HG03159 (cell line): ENCODE measurements around the gene CAP2.
"Not testable (repeated sequence)": the region's sequence is repeated elsewhere in the genome, so short reads cannot be mapped to it uniquely, and the experiment has no call there.

Source experiments
- ATAC-seq: cut with Tn5 transposase; IDR thresholded peaks from one replicate; pipeline ENCODE4 v1.9.1; 2021; ENCODE audit warnings: mild to moderate bottlenecking, moderate library complexity; ENCODE audit not compliant: unreplicated experiment

The CAP2 gene

DNA sequence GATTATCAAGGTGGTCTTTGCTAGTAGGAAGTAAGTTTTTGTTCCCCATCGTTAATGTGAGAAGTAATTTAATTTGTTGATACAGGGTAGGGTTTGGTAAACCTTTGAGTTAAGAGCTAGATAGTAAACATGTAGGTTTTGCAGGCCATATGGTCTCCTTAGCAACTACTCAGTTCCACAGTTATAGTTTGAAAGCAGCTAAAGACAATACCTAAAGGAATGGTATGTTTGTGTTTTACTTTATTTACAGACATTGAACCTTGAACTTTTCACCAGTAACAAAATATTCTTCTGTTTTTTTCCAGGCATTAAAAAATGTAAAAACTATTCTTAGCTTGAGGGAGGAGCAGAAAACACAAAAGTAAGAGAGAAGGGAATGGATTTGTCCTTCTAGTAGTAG, 1.7 kb downstream of the CAP2 start:
- ATAC-seq, result no peak

- no peak for ATAC-seq
Observed at GRCh38 chr6:17396256-17396655, 2.9 kb downstream of the CAP2 start.

DNA sequence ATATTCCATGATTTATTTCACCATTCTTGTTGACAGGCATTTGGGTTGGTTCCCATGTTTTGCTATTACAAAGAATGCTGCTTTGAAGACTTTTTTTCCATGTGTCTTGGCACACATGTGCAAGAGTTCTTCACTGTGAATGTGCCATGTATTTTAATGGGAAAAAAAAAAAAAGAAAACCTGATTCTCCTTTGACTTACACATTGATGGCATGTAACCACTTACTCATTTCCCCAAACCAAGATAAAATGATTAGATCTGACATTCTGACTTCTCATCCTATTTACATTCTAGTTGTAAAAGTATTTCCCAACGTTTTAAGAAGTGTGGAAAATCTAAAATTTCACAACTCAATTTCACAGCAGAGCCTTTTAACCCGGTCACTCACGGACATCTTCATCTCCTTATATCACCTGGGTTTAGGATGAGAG, 4.4 kb downstream of the CAP2 start:
- no peak for ATAC-seq

DNA sequence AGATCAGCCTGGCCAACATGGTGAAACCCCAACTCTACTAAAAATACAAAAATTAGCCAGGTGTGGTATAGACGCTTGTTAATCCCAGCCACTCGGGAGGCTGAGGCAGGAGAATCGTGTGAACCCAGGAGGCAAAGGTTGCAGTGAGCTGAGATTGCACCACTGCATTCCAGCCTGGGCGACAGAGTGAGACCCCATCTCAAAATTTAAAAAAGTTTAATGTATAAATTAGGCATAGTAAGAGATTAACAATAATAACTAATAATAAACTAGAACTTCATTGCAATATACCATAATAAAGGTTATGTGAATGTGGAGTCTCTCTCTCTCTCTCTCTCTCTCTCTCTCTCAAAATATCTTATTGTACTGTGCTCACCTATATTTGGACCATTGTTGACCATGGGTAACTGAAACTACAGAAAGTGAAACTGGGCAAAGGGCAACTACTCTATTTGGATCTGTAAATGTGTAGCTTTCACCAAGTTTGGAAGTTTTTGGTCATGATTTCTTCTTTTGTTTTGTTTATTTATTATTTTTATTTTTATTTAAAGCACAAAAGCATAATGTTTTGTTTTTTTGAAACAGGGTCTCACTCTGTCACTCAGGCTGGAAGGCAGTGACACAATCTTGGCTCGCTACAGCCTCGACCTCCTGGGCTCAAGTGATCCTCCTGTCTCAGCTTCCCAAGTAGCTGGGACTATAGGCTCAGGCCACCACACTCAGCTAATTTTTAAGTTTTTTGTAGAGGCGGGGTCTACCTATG, 12.0 kb downstream of the CAP2 start:
- not testable (repeated sequence) for ATAC-seq

DNA sequence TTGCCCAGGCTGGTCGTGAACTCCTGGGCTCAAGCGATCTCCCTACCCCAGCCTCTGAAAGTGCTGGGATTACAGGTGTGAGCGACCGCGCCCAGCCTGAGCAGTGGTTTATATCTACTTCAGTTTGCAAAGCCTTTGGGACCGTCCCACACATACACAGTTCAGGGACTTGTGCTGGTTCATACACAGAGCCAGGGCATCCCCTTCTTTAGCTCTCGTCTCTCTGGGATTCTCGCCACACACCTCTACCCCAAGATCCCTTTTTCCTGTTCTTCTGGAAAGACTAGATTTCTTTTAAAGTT, 12.5 kb downstream of the CAP2 start:
- no peak for ATAC-seq

DNA sequence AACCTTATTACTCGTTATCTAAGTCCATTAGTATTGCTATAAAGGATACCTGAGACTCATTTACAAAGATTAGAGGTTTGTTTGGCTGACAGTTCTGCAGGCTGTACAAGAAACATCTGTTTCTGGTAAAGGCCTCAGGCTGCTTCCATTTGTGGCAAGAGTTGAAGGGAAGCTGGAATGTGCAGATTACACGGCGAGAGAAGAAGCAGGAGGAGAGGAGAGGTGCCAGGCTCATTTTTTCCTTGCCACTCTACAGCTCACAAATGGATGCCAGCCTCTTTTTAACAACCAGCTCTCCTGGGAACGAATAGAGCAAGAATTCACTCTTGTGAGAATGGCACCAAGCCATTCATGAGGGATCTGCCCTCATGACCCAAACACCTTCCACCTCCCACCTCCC, 14.7 kb downstream of the CAP2 start:
- no peak for ATAC-seq

DNA sequence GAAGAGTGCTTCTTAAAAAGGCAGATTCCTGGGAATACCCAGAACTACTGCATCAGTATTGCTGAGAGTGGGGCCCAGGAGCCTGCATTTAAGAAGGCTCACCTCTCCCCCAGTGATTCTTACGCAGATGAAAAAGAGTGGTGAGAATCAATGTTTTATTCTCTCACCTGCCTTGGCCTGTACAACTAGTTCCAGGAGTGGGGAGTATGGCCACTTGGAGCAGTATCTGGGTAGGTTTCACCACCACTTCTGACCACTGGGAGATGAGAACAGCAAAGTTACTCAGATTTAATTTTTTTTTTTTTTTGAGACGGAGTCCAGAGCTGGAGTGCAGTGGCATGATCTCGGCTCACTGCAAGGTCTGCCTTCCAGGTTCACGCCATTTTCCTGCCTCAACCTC, 16.9 kb downstream of the CAP2 start:
- no peak for ATAC-seq

DNA sequence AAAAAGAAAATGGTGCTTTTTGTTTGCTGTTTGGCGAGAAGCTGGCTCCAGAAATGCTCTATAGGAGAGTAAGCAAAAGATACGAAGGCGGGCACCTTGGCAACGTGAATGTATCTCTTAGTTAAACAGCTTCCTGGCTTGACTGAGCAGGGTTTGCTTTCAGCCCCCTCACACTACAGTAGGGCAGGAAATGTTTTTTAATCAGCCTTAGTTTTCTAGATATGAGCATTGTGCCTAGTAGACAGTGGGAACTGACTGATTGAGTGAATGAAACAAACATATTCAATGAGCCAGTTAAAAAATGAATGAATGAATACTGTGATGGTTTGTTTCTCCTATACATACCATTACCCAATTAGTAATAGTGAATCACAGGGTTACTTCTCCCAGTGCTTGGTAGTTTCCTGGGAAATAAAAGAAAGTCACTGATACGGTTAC, 19.9 kb downstream of the CAP2 start:
- ATAC-seq, result no peak

GRCh38 chr6:17414395-17414794, 21.0 kb downstream of the CAP2 start:
- not testable (repeated sequence) for ATAC-seq

GRCh38 chr6:17415321-17415720, 21.9 kb downstream of the CAP2 start:
- no peak for ATAC-seq

- ATAC-seq, result no peak
Observed at GRCh38 chr6:17416806-17417205, 23.4 kb downstream of the CAP2 start.

- ATAC-seq, result no peak
Observed at GRCh38 chr6:17417817-17418216, 24.4 kb downstream of the CAP2 start.

DNA sequence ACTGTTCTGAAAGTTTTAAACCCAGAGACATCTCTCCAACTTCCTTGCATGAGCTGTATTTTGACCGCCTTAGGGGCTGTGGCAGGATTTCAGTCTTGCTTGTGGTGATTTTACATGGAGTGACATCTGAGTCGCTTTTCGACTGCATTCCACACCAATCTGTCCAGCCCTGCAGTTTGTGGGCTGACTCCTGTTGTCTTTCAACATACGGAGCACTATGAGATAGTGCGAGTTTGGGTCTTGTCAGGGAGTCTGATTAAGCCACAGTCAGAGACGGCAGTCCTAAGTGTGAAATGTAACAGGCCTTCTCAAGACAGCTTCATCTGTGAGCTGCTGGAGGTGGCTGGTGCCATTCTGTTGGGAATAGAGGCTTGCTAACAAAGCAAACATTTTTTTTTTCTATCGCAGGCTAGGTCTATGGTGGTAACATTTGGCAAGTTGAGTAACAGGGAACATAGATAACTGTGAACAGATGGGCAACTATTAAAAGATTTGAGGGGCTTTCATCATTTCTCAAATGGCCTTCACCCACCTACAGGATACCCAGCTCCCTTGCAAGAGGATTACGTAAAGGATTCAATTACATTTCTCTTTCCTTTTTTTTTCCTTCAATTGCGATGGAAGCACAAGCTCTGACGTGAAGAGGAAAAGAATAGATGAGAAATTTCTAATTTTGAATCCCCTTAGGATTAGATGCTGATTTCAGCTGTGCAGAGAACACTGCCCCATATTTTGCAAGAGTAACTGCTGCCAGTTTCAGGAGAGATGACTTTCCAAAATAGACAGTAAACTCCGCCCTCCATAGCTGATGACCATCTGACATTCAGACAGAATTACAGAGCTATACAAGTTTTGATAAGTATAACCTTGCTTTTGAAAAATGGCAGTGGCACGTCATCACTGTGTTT, 25.1 kb downstream of the CAP2 start:
- no peak for ATAC-seq

- no peak for ATAC-seq
Observed at GRCh38 chr6:17419189-17419575, 25.8 kb downstream of the CAP2 start.

DNA sequence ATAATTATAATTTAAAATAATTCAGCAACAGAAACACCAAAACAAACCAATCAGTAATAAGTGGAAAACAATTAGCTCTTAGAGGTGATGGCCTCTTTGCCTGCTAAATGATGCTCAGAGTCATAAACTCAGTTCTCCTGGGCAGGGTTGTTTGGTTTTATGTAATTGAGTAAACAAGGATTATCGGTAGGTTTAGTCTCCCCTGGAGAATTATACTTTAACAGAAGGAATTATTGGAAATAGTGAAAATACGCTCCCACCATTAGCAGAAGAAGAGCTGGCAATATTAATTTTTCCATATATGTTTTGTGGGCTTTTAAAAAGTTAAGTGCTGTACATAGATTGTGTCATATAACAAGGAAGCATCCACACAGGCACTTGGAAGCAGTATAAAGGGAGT, 27.0 kb downstream of the CAP2 start:
- ATAC-seq, result no peak

DNA sequence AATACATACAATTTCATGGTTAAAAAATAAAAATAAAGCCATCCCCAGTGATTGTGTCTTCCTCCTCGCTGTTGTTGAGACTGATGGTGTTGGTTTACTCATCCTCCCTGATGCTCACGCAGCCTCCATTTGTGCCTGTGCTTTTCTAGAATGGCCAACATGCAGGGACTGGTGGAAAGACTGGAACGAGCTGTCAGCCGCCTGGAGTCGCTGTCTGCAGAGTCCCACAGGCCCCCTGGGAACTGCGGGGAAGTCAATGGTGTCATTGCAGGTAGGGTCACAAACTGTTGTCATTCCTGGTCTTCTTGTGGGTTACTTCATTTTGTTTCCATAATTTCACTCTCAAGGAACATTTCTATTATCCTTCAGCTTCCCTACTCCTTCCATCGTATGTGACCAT, 28.0 kb downstream of the CAP2 start:
- no peak for ATAC-seq

DNA sequence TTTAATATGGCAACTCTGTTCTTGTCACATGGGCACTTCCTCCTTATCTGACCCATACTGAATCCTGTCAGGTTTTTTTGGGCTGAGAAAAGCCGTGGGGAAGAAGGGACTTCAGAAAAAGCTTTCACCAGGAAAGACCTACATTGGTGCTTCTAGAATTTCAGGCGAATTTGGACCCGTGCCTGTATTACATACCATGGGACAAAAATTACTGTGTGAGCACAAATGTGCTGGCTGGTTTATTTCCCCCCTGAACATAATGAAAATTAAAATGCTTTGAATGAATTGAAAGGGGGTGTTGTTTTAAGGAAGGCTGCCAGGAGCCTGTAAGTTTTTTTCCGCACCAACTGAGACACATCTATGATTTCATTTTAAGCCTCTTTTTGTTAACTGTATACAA, 29.6 kb downstream of the CAP2 start:
- ATAC-seq, result no peak

GRCh38 chr6:17427062-17427461, 33.7 kb downstream of the CAP2 start:
- no peak for ATAC-seq

- ATAC-seq, result no peak
Observed at GRCh38 chr6:17427617-17428016, 34.2 kb downstream of the CAP2 start.

DNA sequence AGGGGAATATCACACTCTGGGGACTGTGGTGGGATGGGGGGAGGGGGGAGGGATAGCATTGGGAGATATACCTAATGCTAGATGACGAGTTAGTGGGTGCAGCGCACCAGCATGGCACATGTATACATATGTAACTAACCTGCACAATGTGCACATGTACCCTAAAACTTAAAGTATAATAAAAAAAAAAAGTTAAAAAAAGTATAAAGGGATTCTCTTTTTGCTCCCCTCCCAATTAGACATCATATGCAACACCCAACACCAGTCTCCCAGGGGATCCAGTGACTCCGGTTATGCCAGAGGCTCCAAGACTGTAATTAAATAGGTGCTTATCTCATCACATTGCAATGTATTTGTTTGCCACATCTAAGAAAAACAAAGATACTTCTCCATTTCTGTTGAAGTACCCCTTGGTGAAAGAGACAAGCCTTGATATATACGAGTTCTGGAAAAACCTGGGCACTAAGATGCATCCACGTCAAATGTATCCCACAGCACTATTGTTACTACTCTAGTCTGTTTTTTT, 35.3 kb downstream of the CAP2 start:
- not testable (repeated sequence) for ATAC-seq

GRCh38 chr6:17429383-17430061, 36.1 kb downstream of the CAP2 start:
- no peak for ATAC-seq
